B cell (primary cell): ENCODE measurements around the gene NTMT1. TPM values are rescaled to one million over a fixed set of nuclear protein-coding genes. Genes with fewer than 3 reads are reported as not detected.

Experiments used
- ATAC-seq: fragments of 200-7000 bp; cut with Tn5 transposase; one replicate; pipeline ENCODE4 v1.10.0; 2021; ENCODE audit warnings: low read depth, mild to moderate bottlenecking, moderate number of reproducible peaks, moderate library complexity
- CTCF ChIA-PET: fragments of 350-600 bp; sonication (Branson Sonifier 250); formaldehyde crosslinking; loops from one replicate; lab custom pipeline; 2021; ENCODE audit warnings: antibody characterized with exemption, inconsistent platforms; lab: Charles Lee
- POLR2A ChIA-PET: fragments of 350-600 bp; sonication (Branson Sonifier 250); formaldehyde crosslinking; loops from one replicate; lab custom pipeline; 2021; ENCODE audit warnings: antibody characterized with exemption; lab: Charles Lee
- DNase-seq: peaks from one replicate; pipeline ENCODE4 v3.0.0; 2013
- H2AFZ ChIP-seq: 2 replicates; pipeline ENCODE4 v1.6.1; 2012; ENCODE audit warnings: mild to moderate bottlenecking, low read depth, low read length; ENCODE audit not compliant: insufficient read depth, poor library complexity, severe bottlenecking
- H3K27ac ChIP-seq, 2 donors: 1 replicate in 1 of 2; 2 replicates in 1 of 2; pipeline ENCODE4 v1.5.1; 2012 to 2013; ENCODE audit warnings: low read length in 2 of 2, mild to moderate bottlenecking in 2 of 2, moderate library complexity in 1 of 2
- H3K27me3 ChIP-seq, 4 experiments: fragments of 200-600 bp in 1 of 4; sonication (generic) in 1 of 4; replicated peaks in 1 of 4; 1 replicate in 2 of 4; 2 replicates in 2 of 4; pipeline versions ENCODE4 v1.6.1 to v1.7.0; 2013 to 2016; ENCODE audit warnings: low read length in 3 of 4, mild to moderate bottlenecking in 2 of 4, mixed read lengths in 1 of 4, moderate library complexity in 1 of 4; ENCODE audit not compliant: insufficient read depth in 4 of 4, control insufficient read depth in 3 of 4; ENCODE audit errors: control extremely low read depth in 1 of 4
- H3K36me3 ChIP-seq, 2 experiments: replicated peaks in 1 of 2; 1 replicate in 1 of 2; 2 replicates in 1 of 2; pipeline versions ENCODE4 v1.6.1 to v1.7.1; 2013; ENCODE audit warnings: low read length in 1 of 2; ENCODE audit not compliant: insufficient read depth in 2 of 2, control insufficient read depth in 1 of 2; ENCODE audit errors: control extremely low read depth in 1 of 2, extremely low read depth in 1 of 2
- H3K4me1 ChIP-seq, 2 donors: fragments of 200-600 bp in 1 of 2; sonication (generic) in 1 of 2; 1 replicate in 1 of 2; 2 replicates in 1 of 2; pipeline versions ENCODE4 v1.5.1 to v1.6.1; 2013 to 2017; ENCODE audit warnings: low read length in 2 of 2; ENCODE audit not compliant: control insufficient read depth in 2 of 2, insufficient read depth in 2 of 2
- H3K4me2 ChIP-seq: replicated peaks from 2 replicates; pipeline ENCODE3; 2012; ENCODE audit warnings: mild to moderate bottlenecking, low read depth, low read length; ENCODE audit not compliant: poor library complexity, severe bottlenecking
- H3K4me3 ChIP-seq, 5 experiments: fragments of 200-600 bp in 1 of 5; sonication (generic) in 1 of 5; 1 replicate in 3 of 5; 2 replicates in 2 of 5; pipeline versions ENCODE4 v1.5.1 to v1.7.0; 2011 to 2016; ENCODE audit warnings: low read length in 4 of 5, mild to moderate bottlenecking in 4 of 5, low read depth in 2 of 5, control low read depth in 1 of 5, moderate library complexity in 1 of 5; ENCODE audit not compliant: insufficient read depth in 1 of 5; ENCODE audit errors: control extremely low read depth in 1 of 5, extremely low read depth in 1 of 5
- H3K79me2 ChIP-seq: fragments of 200-600 bp; sonication (generic); one replicate; pipeline ENCODE4 v1.6.0; 2016; ENCODE audit warnings: low read length; ENCODE audit not compliant: control insufficient read depth, insufficient read depth
- H3K9ac ChIP-seq: fragments of 200-600 bp; sonication (generic); 2 replicates; pipeline ENCODE4 v1.6.1; 2017; ENCODE audit warnings: mild to moderate bottlenecking, low read length, moderate library complexity
- H3K9me3 ChIP-seq, 3 donors: one replicate each; pipeline versions ENCODE4 v1.6.1 to v1.7.1; 2013; ENCODE audit warnings: low read length in 2 of 3; ENCODE audit not compliant: control insufficient read depth in 2 of 3, insufficient read depth in 1 of 3; ENCODE audit errors: control extremely low read depth in 1 of 3
- H4K20me1 ChIP-seq: 2 replicates; pipeline ENCODE4 v1.6.0; 2012; ENCODE audit warnings: mild to moderate bottlenecking, low read length; ENCODE audit not compliant: insufficient read depth, control insufficient read depth, poor library complexity, severe bottlenecking
- H3K27ac Mint-ChIP-seq: one replicate; pipeline ENCODE4 v1.8.0; 2021; ENCODE audit warnings: mixed read lengths
- H3K27me3 Mint-ChIP-seq: one replicate; pipeline ENCODE4 v1.8.0; 2021; ENCODE audit warnings: mixed read lengths
- H3K4me1 Mint-ChIP-seq: one replicate; pipeline ENCODE4 v1.8.0; 2021; ENCODE audit warnings: mixed read lengths
- H3K4me3 Mint-ChIP-seq: one replicate; pipeline ENCODE4 v1.8.0; 2021; ENCODE audit warnings: mixed read lengths
- H3K9me3 Mint-ChIP-seq: one replicate; pipeline ENCODE4 v1.8.0; 2022; ENCODE audit warnings: mixed read lengths; ENCODE audit not compliant: insufficient read depth
- CTCF ChIP-seq: fragments of 200-600 bp; IDR thresholded peaks from one replicate; pipeline ENCODE4 v1.8.0; 2022; ENCODE audit warnings: antibody characterized with exemption, mild to moderate bottlenecking
- EZH2 ChIP-seq: IDR thresholded peaks from 2 replicates; pipeline ENCODE4 v1.6.1; 2012; ENCODE audit warnings: borderline replicate concordance, low read depth, mild to moderate bottlenecking, moderate library complexity, low read length; ENCODE audit not compliant: insufficient read depth, poor library complexity, severe bottlenecking
- WGBS: methylation state at CpG from one replicate; pipeline ENCODE4 v1.1.5; 2013; ENCODE audit warnings: missing lambda C conversion rate; ENCODE audit not compliant: insufficient coverage; 5-methylcytosine and 5-hydroxymethylcytosine counted together
- intact Hi-C: fragments of 100-400 bp; cut with micrococcal nuclease; formaldehyde crosslinking; loops from one replicate; pipeline ENCODE4 v1.10.0; 2022
- polyA plus RNA-seq: library from polyadenylated mRNA; depleted of rRNA; stranded (reverse); fragments of >200 nt; gene quantifications from 2 replicates; pipeline ENCODE4 v1.2.3, GENCODE V29; 2012
- total RNA-seq, 2 donors: library from RNA; stranded (reverse); fragments of 120-200 nt in 1 of 2; gene quantifications; 1 replicate in 1 of 2; 2 replicates in 1 of 2; pipeline versions ENCODE4 v1.2.3 to v1.2.4, GENCODE V29; 2013 to 2022

Gene NTMT1
- total and polyA plus RNA-seq, 2 donors (not counting 1 experiment from before 2014, with no cell fraction given): 21.8 to 35.3 TPM

- DNase-seq (no peak), ATAC-seq (no peak)
- Histone ChIP-seq H3K9me3 (peaks cover 0 to 5% (median 0%) of the 10 kb centered on the region in 3 donors), H3K4me3 (no peak overlapping the region), H3K27ac (no peak overlapping the region), H3K9ac (no peak overlapping the region), H3K36me3 (no peaks in the 10 kb centered on the region), H3K4me2 (no peak overlapping the region), H3K79me2 (peaks cover 4% of the 10 kb centered on the region), H3K4me1 (peaks cover 0 to 3% of the 10 kb centered on the region in 2 donors), H3K27me3 (no peaks in the 10 kb centered on the region), H2AFZ (no peak overlapping the region), H4K20me1 (peaks cover 3% of the 10 kb centered on the region)
- intact Hi-C loops: no loop called here
- Mint-ChIP-seq H3K27me3 (peaks cover 11% of the 10 kb centered on the region), H3K4me1 (peaks cover 4% of the 10 kb centered on the region), H3K27ac (no peak overlapping the region), H3K9me3 (no peaks in the 10 kb centered on the region), H3K4me3 (no peak overlapping the region)
- POLR2A ChIA-PET: no interaction called here
- 95% methylated on average over 4 of the region's 7 CpGs for WGBS
- TF ChIP-seq CTCF (no peak), EZH2 (no peak)
- CTCF ChIA-PET: no interaction called here
Measured at GRCh38 chr9:129646654-129647053, 20.7 kb downstream of the NTMT1 start.

- Histone ChIP-seq H3K4me3 (no peak overlapping the region), H4K20me1 (no peaks in the 10 kb centered on the region), H3K36me3 (no peaks in the 10 kb centered on the region), H3K4me1 (no peaks in the 10 kb centered on the region), H3K9me3 (peaks cover 0 to 5% (median 0%) of the 10 kb centered on the region in 3 donors), H3K27me3 (no peaks in the 10 kb centered on the region), H3K4me2 (no peak overlapping the region), H3K9ac (no peak overlapping the region), H3K27ac (no peak overlapping the region), H2AFZ (no peak overlapping the region), H3K79me2 (no peaks in the 10 kb centered on the region)
- H3K9me3 Mint-ChIP-seq: no peaks in the 10 kb centered on the region
- intact Hi-C loops: no loop called here
- DNase-seq (no peak), ATAC-seq (no peak)
- ChIA-PET CTCF (no interaction called here), POLR2A (no interaction called here)
- H3K27me3 Mint-ChIP-seq: peaks cover 11% of the 10 kb centered on the region
- WGBS: 98% methylated on average over 7 of the region's 10 CpGs
- H3K4me1 Mint-ChIP-seq: no peaks in the 10 kb centered on the region
- TF ChIP-seq EZH2 (no peak), CTCF (no peak)
- no peak overlapping the region for H3K4me3 Mint-ChIP-seq
- H3K27ac Mint-ChIP-seq: no peak overlapping the region
Measured at GRCh38 chr9:129647635-129648034, 21.7 kb downstream of the NTMT1 start.
